Measurements from ENCODE around the gene LRRC75A.
"Not testable (repeated sequence)": the region's sequence is repeated elsewhere in the genome, so short reads cannot be mapped to it uniquely, and the experiment has no call there.

The LRRC75A gene, protein sequence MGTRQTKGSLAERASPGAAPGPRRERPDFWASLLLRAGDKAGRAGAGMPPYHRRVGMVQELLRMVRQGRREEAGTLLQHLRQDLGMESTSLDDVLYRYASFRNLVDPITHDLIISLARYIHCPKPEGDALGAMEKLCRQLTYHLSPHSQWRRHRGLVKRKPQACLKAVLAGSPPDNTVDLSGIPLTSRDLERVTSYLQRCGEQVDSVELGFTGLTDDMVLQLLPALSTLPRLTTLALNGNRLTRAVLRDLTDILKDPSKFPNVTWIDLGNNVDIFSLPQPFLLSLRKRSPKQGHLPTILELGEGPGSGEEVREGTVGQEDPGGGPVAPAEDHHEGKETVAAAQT

GRCh38 chr17:16491703-16492612 lies at the start of gene LRRC75A:
Gene LRRC75A (minus strand): TSS chr17:16492193. CDS start chr17:16491990, 203 bp downstream.
- peak; percentile 13 to 56 for DNase-seq

DNA sequence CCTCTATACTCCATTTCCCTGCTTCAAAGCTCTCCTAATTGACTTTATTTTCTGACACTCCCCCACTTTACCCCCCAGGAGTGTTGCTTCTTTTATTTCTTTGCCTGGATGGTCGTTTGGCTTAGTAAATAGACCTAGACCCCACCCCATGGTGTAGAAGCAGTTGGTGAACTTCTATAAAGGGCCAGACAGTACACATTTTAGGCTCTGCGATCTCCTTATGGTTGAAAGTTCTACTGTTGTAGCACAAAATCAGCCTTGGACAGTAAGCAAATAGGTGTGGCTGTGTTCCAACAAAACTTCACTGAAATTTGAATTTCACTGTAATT lies 45.1 kb upstream of the LRRC75A start:
- no peak for DNase-seq

DNA sequence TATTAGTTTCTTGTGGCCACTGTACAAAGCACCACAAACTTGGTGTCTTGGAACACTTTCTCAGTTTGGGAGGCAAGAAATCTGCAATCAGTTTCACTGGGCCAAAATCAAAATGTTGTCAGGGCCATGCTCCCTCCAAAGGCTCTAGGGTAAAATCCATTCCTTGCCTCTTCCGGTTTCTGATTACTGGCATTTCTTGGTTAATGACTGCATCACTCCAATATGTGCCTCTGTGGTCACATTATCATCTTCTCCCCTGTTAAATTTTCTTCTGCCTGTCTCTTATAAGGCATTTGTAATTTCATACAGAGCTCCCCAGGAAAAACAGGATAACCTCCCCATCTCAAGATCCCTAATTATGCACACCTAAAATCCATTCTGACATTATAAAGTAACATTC lies 42.2 kb upstream of the LRRC75A start:
- DNase-seq: no peak

- no peak for DNase-seq
Measured at GRCh38 chr17:16529906-16530305, 37.9 kb upstream of the LRRC75A start.

DNA sequence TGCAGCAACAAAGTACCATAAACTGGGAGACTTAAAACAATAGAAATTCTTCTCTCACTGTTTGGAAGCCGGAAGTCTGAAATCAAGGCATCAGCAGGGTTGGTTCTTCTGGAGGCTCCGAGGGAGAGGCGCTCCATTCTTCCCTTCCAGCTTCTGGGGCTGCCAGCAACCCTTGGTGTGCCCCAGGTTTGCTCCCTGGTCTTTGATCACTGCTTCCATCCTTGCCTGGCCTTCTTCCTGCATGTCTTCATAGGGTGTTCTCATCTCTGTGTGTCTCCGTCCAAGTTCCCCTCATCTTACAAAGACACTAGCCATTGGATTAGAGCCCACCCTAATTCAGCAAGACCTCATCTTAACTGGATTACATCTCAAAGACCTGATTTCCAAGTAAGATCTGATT lies 35.3 kb upstream of the LRRC75A start:
- DNase-seq: no peak

GRCh38 chr17:16525556-16525955 lies 33.6 kb upstream of the LRRC75A start:
- not testable (repeated sequence) for DNase-seq

- DNase-seq: peak; percentile 69 to 70
Measured at GRCh38 chr17:16521070-16521727, 29.2 kb upstream of the LRRC75A start.

DNA sequence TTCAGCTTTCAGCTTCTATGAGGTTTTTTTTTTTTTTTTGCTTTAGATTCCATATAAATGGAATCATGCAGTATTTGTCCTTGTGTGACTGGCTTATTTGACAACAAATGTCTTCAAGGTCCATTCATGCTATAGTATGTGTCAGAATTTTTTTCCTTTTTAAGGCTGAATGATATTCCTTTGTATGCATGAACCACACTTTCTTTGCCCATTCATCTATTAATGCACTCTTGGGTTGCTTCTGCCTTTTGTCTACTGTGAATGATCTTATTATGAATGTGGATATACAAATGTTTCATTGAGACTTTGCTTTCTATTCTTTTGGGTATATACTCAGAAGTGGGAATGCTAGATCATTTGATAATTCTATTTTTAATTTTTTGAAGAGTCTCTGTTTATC lies 27.0 kb upstream of the LRRC75A start:
- no peak for DNase-seq

GRCh38 chr17:16517477-16517876 lies 25.5 kb upstream of the LRRC75A start:
- no peak for DNase-seq

DNA sequence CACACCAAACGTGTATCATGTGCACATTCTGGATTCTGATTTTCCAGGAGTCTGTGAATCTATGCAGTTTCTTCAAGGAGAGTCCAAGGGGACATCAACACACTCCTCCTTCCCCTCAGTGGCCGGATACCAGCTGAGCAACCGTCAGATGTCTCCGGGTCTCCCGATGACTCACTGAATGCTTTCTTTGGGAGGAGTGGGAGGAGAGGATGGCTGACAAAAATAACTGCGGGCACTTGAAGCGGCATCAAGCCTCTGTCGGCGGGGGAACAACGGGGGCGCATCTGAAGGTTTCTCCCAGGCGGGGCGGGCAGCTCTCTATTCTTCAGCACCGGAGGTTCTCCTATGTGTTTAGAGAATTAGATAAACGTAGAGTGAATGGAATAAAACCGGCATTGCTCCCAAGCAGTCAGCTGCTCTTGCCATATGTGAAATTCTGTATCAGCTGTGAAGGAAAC lies 24.6 kb upstream of the LRRC75A start:
- DNase-seq: no peak

- no peak for DNase-seq
Measured at GRCh38 chr17:16515933-16516332, 23.9 kb upstream of the LRRC75A start.

DNA sequence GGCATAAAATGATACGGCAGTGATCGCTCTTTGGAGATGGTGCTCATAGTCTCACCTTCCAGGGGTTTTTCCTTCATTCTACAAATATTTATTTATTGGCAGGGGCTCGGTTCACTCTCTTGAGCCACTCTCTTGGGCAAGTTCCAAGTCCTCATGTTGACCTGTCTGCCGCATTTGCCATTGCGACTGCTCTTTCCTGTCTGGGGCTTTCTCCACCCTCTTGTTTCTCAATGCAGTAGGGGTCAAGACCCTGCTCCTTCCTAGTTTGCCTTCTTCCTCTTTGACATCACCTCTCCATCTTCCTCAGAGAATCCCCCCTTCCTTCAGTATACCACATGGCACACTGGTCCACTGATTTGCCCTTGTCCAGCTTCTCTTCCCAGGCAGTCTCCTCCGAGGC lies 21.9 kb upstream of the LRRC75A start:
- DNase-seq: no peak

- peak; percentile 51 to 77 for DNase-seq
Measured at GRCh38 chr17:16512011-16512410, 20.0 kb upstream of the LRRC75A start.

GRCh38 chr17:16511593-16511992 lies 19.6 kb upstream of the LRRC75A start:
- DNase-seq: no peak

DNA sequence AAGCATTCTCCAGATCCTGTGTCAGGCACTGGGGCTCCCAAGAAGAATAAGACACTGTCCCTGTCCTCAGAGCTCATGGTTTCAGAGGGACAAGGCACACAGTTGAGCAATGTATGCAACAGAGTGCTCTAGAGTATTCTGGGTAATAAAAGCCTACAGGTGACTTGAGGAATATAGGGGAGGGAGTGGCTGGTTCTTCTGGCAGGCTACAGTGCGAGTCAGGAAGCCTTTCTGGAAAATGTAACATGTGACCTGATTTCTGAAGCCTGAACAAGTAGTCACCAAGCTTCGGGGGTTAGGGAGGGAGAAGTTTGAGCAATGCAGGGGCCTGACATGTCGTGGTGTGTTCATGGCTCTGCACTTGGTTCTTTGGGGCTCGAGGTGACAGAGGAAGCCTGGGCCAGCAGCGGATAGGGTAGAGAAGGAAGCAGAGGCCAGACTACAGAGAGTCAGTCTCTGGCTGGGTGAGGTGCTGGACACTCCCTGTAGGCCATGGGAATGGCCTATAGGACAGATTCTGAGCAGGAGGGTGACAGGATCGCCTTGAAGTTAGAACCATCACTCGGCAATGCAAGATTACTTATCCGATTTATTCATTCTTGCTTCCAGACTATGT lies 16.0 kb upstream of the LRRC75A start:
- DNase-seq: no peak

GRCh38 chr17:16506188-16506587 lies 14.2 kb upstream of the LRRC75A start:
- DNase-seq: no peak

DNA sequence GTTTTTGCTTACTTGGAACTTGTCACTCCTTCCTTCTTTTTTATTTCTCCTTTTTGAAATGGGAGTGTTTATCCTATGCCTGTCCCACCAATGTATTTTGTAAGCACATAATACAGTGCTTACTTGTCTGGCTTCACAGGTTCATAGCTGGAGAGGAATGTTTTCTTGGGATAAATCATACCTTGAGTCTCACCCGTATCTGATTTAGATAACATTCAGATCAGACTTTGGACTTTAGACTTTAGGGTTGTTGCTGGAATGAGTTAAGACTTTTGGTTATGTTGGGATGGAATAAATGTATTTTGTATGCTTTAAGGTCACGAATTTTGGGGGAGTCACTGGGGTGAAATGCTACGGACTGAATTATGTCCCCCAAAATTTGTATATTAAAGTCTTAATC lies 13.0 kb upstream of the LRRC75A start:
- DNase-seq: no peak

DNA sequence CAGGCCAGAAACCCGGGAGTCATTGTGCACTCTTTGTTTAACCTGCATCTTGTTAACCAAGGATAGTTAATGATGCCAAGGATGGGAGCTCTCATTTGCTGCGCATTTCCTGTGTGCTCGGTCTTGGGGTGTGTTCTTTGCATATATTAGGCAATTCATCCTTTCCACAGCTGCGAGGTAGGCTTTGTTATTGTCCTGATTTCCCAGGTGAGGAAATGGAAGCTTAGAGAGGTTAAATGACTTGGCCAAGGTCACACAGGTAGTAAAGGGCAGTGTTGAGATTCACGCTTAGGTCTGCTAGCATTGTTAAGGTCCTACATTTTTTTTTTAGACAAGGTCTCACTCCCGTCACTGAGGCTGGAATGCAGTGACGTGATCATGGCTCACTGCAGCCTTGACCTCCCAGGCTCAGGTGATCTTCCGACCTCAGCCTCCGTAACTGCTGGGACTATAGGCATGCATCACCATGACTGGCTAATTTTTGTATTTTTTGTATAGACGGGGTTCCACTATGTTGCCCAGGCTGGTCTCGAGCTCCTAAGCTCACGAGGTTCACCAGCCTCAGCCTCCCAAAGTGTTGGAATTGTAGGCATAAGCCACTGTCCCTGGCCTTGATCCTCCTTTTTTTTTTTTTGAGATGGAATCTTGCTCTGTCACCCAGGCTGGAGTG lies 5.0 kb upstream of the LRRC75A start:
- peak in 1 of 2 experiments; percentile 33 for DNase-seq

GRCh38 chr17:16495980-16496819 lies 4.2 kb upstream of the LRRC75A start:
- DNase-seq: no peak

GRCh38 chr17:16495561-16495960 lies 3.6 kb upstream of the LRRC75A start:
- DNase-seq: no peak

DNA sequence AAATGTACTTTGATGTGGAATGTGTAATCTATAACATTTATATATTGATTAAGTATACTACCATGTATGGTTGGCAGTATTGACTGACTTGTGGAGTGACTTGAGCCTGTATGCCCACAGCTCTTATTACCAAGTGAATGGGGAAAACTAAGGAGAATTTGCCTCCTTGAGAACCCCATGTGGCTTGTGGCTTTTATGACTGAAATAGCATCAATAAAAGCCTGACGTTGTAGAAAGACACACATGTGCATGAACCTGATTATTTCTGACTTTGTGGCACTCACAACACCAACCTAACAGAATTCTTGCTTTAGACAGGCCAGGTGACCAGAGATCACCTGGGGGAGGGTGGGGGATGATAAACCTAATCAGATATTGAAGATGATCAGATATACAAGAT lies 2.1 kb upstream of the LRRC75A start:
- no peak for DNase-seq
